GM12875 (cell line): ENCODE data around the gene GRIP1.

ENCODE experiments used
- H3K4me3 ChIP-seq: one replicate; pipeline ENCODE4 v1.5.1; 2011; ENCODE audit warnings: low read depth, low read length, control low read depth
- TF ChIP-seq, protein P1 (sequence below): IDR thresholded peaks from 2 replicates; pipeline ENCODE4 v1.5.1; 2011; ENCODE audit warnings: low read depth, mild to moderate bottlenecking, control low read depth, inconsistent platforms, low read length, moderate library complexity, borderline replicate concordance; ENCODE audit not compliant: insufficient read depth

Gene GRIP1

DNA sequence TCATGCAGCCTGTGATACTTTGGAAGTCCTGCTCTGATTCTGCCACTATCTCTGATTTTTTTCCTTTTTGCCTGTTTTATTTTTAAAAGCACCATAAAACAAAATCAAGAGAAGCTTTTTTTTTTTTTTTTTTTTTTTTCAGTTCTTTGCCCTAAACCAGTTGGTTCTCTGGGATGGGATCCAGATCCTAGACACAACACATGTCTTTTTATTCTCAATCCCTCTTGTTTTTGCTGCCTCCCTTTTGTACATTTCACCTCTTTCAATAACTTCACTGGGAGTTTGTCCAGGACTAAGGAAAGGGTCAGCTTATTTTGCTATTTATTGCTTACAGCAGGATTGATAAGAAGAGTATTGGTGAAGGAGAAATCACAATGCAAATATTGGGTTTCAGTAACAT, 139.4 kb downstream of the GRIP1 start:
- H3K4me3 ChIP-seq = no peak overlapping the region
- TF ChIP-seq, protein P1, sequence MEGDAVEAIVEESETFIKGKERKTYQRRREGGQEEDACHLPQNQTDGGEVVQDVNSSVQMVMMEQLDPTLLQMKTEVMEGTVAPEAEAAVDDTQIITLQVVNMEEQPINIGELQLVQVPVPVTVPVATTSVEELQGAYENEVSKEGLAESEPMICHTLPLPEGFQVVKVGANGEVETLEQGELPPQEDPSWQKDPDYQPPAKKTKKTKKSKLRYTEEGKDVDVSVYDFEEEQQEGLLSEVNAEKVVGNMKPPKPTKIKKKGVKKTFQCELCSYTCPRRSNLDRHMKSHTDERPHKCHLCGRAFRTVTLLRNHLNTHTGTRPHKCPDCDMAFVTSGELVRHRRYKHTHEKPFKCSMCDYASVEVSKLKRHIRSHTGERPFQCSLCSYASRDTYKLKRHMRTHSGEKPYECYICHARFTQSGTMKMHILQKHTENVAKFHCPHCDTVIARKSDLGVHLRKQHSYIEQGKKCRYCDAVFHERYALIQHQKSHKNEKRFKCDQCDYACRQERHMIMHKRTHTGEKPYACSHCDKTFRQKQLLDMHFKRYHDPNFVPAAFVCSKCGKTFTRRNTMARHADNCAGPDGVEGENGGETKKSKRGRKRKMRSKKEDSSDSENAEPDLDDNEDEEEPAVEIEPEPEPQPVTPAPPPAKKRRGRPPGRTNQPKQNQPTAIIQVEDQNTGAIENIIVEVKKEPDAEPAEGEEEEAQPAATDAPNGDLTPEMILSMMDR = no peak

DNA sequence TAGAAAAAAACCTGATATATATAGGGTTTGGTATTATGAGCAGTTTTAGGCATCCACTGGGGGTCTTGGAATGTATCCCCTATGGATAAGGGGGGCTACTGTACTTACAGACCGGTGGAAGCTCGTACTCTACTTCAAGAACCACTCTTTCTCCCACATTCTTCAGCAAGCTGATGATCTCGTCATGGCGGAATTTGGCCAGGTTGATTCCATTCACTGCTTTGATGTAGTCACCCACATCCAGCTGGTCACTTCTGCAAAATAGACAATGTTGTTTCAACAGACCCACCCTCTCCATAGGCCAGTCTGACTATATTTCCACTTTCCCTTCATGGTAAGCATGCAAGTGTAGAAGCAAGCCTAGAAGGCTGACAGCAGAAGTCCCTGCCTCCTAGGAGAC, 139.9 kb downstream of the GRIP1 start:
- H3K4me3 ChIP-seq = no peak overlapping the region
- TF ChIP-seq, protein P1 = no peak

DNA sequence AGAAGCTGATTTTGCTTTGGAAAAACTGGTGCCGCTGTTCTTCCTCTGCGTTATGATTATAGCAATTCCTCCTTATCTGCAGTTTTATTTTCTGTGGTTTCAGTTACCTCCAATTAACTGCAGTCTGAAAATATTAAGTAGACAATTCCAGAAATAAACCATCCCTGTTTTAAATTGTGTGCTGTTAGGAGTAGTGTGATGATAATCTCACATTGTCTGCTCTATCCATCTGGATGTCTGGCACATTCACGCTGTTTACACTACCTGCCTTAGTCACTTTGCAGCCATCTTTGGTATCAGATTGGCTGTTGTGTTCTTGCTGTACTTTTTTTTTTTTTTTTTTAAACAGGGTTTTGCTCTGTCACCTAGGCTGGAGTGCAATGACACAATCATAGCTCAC, 141.0 kb downstream of the GRIP1 start:
- no peak overlapping the region for H3K4me3 ChIP-seq
- TF ChIP-seq, protein P1 = no peak

DNA sequence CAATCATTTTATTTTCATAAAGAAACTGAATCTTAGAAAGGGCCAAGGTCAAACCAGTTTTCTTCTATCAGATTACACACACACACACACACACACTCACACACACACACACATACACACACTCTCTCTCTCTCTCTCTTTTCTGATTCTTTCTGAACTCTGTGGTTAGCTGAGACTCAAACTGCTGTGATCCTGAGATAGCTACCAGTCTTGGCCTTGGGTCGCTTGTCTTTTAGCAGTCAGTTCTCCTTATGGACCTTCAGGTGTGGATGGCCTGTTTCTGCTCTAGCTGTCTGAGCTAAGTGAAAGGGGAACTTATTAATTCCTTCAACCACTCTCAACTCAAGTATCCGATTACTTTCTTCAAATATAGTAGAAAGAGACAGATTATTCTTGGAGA, 145.1 kb downstream of the GRIP1 start:
- H3K4me3 ChIP-seq = no peak overlapping the region
- TF ChIP-seq, protein P1 = no peak

DNA sequence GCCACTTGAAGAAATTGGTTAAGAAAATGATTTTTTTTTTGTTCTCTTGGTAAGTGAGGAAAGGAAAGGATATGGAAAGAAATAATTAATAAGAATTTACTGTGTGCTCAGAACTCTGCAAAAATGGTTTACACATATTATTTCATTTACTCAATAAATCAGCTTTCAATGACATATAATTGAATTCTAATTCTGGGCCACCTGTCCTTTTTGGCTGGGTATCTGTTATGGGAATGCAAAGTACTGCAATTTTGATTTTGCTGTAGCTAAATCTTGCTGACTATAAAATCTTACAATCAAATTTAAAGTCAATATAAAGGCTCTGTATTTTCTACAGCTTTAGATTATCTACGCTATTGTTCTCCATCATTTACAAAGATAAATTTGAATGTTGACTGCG, 147.1 kb downstream of the GRIP1 start:
- TF ChIP-seq, protein P1 = no peak

DNA sequence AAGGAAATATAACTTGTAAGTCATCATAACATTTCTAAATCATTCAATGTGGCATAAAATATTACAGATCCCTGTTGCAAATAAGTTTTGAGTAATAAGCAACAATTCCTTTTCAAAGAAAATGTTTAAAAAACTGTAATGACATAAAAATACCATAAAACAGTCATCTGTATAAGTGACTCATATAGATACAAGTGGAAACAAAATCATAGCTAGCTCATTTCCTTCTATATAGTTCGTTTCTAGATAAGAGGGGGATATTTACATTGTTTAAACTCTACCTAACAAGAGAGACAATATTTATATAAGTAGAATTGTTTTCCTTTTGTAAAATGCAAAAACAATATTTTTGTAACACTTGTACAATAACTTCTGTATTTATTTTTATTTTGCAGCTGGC, 148.9 kb downstream of the GRIP1 start:
- TF ChIP-seq, protein P1 = no peak
- H3K4me3 ChIP-seq = no peak overlapping the region

More for the DNA sequence above, 147.1 kb downstream of the GRIP1 start:
- no peak overlapping the region for H3K4me3 ChIP-seq

DNA sequence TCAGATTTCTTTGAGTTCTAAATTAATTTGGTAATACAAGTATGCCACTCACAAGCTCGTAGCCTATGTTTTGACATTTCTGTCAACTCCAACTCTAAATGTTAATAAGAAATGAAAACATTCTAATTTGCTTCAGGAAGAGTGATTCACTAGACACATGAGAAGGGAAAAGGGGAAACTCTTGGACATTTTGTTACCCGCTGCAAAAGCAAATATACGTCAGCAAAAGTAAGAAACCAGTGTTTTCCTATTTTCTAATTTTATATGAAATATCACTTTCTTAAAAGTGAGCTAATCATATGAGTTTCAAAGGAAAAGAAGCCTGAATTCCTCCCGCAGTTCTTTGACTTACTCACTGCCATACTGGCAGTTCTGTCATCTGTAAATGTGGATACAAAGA, 162.3 kb downstream of the GRIP1 start:
- TF ChIP-seq, protein P1 = no peak
- H3K4me3 ChIP-seq = no peak overlapping the region
